Esophagus squamous epithelium (tissue), 5 donors: Measurements from ENCODE around the gene MYH3. TPM values are rescaled to one million over a fixed set of nuclear protein-coding genes. Genes with fewer than 3 reads are reported as not detected.

Source experiments
- DNase-seq: peaks from one replicate; lab custom pipeline; 2025; lab: John Stamatoyannopoulos, UW
- H3K27ac ChIP-seq, 4 donors: fragments of 200-600 bp; sonication (generic); one replicate each; pipeline ENCODE4 v1.5.1; 2016 to 2019; ENCODE audit warnings: mild to moderate bottlenecking in 1 of 4
- H3K27me3 ChIP-seq, 4 donors: fragments of 200-600 bp; sonication (generic); 1 replicate in 3 of 4; 2 replicates in 1 of 4; pipeline versions ENCODE4 v1.5.1 to v1.6.0; 2017 to 2021; ENCODE audit warnings: antibody characterized with exemption in 1 of 4
- H3K36me3 ChIP-seq, 3 donors: fragments of 200-600 bp; sonication (generic); one replicate each; pipeline ENCODE4 v1.5.1; 2016 to 2019
- H3K4me1 ChIP-seq, 3 donors: fragments of 200-600 bp; sonication (generic); one replicate each; pipeline ENCODE4 v1.5.1; 2017 to 2019
- H3K4me3 ChIP-seq, 4 donors: fragments of 200-600 bp; sonication (generic); 1 replicate in 3 of 4; 2 replicates in 1 of 4; pipeline ENCODE4 v1.5.1; 2016 to 2019; ENCODE audit warnings: mild to moderate bottlenecking in 2 of 4, moderate library complexity in 1 of 4
- H3K9me3 ChIP-seq, 3 donors: fragments of 200-600 bp; sonication (generic); one replicate each; pipeline ENCODE4 v1.5.1; 2016 to 2019
- CTCF ChIP-seq, 6 experiments: fragments of 450-650 bp in 4 of 6; fragments of 200-600 bp in 2 of 6; sonication (generic) in 2 of 6; IDR thresholded peaks; one replicate each; pipeline ENCODE4 v1.5.1; 2016 to 2019; ENCODE audit warnings: antibody characterized with exemption in 6 of 6, mild to moderate bottlenecking in 4 of 6, moderate library complexity in 4 of 6
- POLR2A ChIP-seq, 4 donors: fragments of 450-650 bp; IDR thresholded peaks; one replicate each; pipeline ENCODE4 v1.6.1; 2017; ENCODE audit warnings: antibody characterized with exemption in 4 of 4, mild to moderate bottlenecking in 4 of 4, moderate library complexity in 3 of 4
- whole genome bisulfite sequencing, 2 donors: methylation state at CpG; one replicate each; pipeline ENCODE4 v1.1.5; 2018; 5-methylcytosine and 5-hydroxymethylcytosine counted together
- intact Hi-C: fragments of 100-400 bp; cut with DNase I; formaldehyde crosslinking; loops from one replicate; pipeline ENCODE4 v1.15.0; 2022
- total RNA-seq, 4 donors: library from RNA; depleted of rRNA; stranded (reverse); fragments of >200 nt; gene quantifications; one replicate each; pipeline ENCODE4 v1.1.0, GENCODE V29; 2016
- donor health status: DM: yes; HTN: yes; CAD: no.

Gene MYH3
- total RNA-seq, 4 donors from 2014 or later: 0.64 to 1.6 (median 1.5) TPM; not detected in 1

DNA sequence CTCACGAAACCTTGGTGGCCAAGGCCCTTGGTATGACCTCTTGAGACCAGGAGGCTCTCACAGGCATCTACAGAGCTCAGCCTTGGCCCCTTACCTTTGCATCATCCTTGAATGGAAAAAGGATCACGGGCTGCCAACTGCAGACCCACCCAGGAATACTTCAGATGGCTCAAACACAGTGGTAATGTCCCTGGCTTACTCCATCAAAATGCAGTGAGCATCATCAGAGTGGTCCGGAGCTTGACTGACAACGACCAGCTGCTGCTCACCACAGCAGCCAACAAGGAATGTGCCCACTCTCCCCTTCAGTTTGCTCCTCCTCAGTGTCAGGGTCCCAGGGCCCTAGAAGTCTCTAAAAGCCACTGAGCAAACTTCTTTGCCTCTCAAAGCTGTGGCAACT, 17.6 kb upstream of the MYH3 start:
- peaks cover 0 to 60% (median 12%) of the 10 kb centered on the region in 3 donors for H3K36me3 ChIP-seq
- 94% methylated on average over 2 of the region's 4 CpGs; no CpG with 5 or more reads in 1 of the 2 donors for WGBS, 2 donors
- DNase-seq: no peak
- TF ChIP-seq CTCF (IDR thresholded peaks at IDR 0.05): no peak
- no peak for TF ChIP-seq POLR2A (IDR thresholded peaks at IDR 0.05)
- H3K9me3 ChIP-seq: no peaks in the 10 kb centered on the region
- no peaks in the 10 kb centered on the region for H3K27me3 ChIP-seq
- intact Hi-C loops: no loop called here
- no peak overlapping the region for H3K27ac ChIP-seq
- H3K4me1 ChIP-seq: no peaks in the 10 kb centered on the region
- no peak overlapping the region for H3K4me3 ChIP-seq

GRCh38 chr17:10673312-10673711, 16.2 kb upstream of the MYH3 start:
- no peaks in the 10 kb centered on the region for H3K4me1 ChIP-seq

DNA sequence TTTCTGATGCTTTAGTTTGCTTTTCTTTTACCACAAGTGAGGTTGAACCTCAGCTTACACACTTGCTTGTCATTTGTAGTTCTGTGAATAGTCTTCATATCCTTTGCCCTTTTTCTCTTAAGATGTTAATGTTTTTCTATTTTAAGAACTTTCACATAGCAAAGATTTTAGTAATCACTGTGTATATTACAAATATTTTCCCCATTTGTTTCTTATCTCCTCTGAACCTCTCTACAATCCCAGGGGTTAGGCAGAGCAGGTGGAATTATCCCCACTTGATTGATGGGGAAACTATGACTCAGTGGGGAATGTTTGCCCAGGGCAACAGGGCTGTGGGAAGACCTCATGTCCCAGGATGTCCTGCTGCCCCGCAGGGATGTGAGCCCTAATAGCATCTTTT, 11.7 kb upstream of the MYH3 start:
- TF ChIP-seq POLR2A (IDR thresholded peaks at IDR 0.05) (no peak), CTCF (IDR thresholded peaks at IDR 0.05) (no peak)
- H3K4me3 ChIP-seq: no peak overlapping the region
- no peaks in the 10 kb centered on the region for H3K27me3 ChIP-seq
- WGBS, 2 donors: 10 to 50% methylated on average over 1 of the region's 1 CpG
- intact Hi-C loops: no loop called here
- DNase-seq: no peak
- no peaks in the 10 kb centered on the region for H3K9me3 ChIP-seq
- peaks cover 0 to 5% (median 0%) of the 10 kb centered on the region in 3 donors for H3K36me3 ChIP-seq
- H3K4me1 ChIP-seq: no peaks in the 10 kb centered on the region
- H3K27ac ChIP-seq: no peak overlapping the region

More at GRCh38 chr17:10673312-10673711, 16.2 kb upstream of the MYH3 start:
- Histone ChIP-seq H3K4me3 (no peak overlapping the region), H3K27me3 (no peaks in the 10 kb centered on the region), H3K27ac (no peak overlapping the region), H3K36me3 (peaks cover 0 to 47% (median 6%) of the 10 kb centered on the region in 3 donors), H3K9me3 (no peaks in the 10 kb centered on the region)
- DNase-seq: no peak
- 88 to 92% methylated on average over 11 to 12 of the region's 12 CpGs for WGBS, 2 donors
- TF ChIP-seq CTCF (IDR thresholded peaks at IDR 0.05) (no peak), POLR2A (IDR thresholded peaks at IDR 0.05) (no peak)
- intact Hi-C loops: no loop called here

- TF ChIP-seq POLR2A (IDR thresholded peaks at IDR 0.05) (no peak), CTCF (IDR thresholded peaks at IDR 0.05) (no peak)
- Histone ChIP-seq H3K4me1 (no peaks in the 10 kb centered on the region), H3K4me3 (no peak overlapping the region), H3K27ac (no peak overlapping the region), H3K27me3 (no peaks in the 10 kb centered on the region), H3K36me3 (no peaks in the 10 kb centered on the region), H3K9me3 (no peaks in the 10 kb centered on the region)
- intact Hi-C loops: no loop called here
- DNase-seq: no peak
- 70 to 75% methylated on average over 5 of the region's 5 CpGs for WGBS, 2 donors
Observed at GRCh38 chr17:10666906-10667305, 9.8 kb upstream of the MYH3 start.

DNA sequence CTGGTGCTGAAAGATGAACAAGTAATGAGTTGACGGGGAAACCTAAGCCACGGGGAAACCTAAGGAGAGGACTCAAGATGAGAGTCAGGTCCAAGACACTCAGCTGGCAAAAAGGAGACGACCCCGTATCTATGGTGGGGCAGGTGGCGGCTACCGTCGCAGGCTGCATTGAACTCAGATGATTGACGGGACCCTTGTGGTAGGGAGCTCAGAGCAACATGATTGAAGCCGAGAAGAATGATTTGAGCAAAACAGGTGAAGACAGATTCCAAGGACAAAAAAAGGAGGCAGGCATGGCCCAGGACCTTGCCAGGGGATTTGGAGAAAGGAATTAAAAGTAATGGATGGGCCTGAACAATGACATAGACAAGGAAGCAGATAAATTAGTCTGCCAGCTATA, 7.5 kb upstream of the MYH3 start:
- H3K27me3 ChIP-seq: no peaks in the 10 kb centered on the region
- intact Hi-C loops: no loop called here
- H3K9me3 ChIP-seq: no peaks in the 10 kb centered on the region
- TF ChIP-seq CTCF (IDR thresholded peaks at IDR 0.05): no peak
- no peak for DNase-seq
- H3K4me3 ChIP-seq: no peak overlapping the region
- WGBS, 2 donors: 84 to 86% methylated on average over 9 of the region's 9 CpGs
- H3K27ac ChIP-seq: no peak overlapping the region
- peaks cover 0 to 5% (median 0%) of the 10 kb centered on the region in 3 donors for H3K36me3 ChIP-seq
- no peaks in the 10 kb centered on the region for H3K4me1 ChIP-seq
